GM12878 (cell line): ENCODE results near the gene RARB. TPM values are rescaled to one million over a fixed set of nuclear protein-coding genes. Genes with fewer than 3 reads are reported as not detected.

Experiments
- ATAC-seq: fragments of 200-7000 bp; cut with Tn5 transposase; 3 replicates; pipeline ENCODE4 v1.9.1; 2020; ENCODE audit warnings: mild to moderate bottlenecking, moderate library complexity
- BruUV-seq: library from RNA; stranded (reverse); fragments of 400-500 nt; replicated peaks from 2 replicates; lab custom pipeline; 2021; lab: Mats Ljungman, UMichigan
- CTCF ChIA-PET: fragments of 300-600 bp; sonication (Branson Sonifier 250); formaldehyde crosslinking; extraction: SDS; loops from one replicate; lab custom pipeline; 2021; ENCODE audit warnings: inconsistent platforms; lab: Yijun Ruan, JAX
- POLR2A ChIA-PET: fragments of 350-600 bp; formaldehyde crosslinking; extraction: SDS; loops from one replicate; lab custom pipeline; 2021; ENCODE audit warnings: inconsistent platforms; lab: Charles Lee
- RAD21 ChIA-PET: fragments of 300-600 bp; sonication (Branson Sonifier 250); formaldehyde crosslinking; loops from one replicate; lab custom pipeline; 2023; ENCODE audit warnings: antibody characterized with exemption; ENCODE audit not compliant: unreplicated experiment; lab: Charles Lee
- SMC1A ChIA-PET: fragments of 300-600 bp; sonication (Branson Sonifier 250); formaldehyde crosslinking; loops from one replicate; lab custom pipeline; 2023; ENCODE audit not compliant: unreplicated experiment, uncharacterized antibody; lab: Charles Lee
- DNase-seq: peaks from one replicate; pipeline ENCODE4 v3.0.0-alpha.2; 2011; ENCODE audit warnings: low read depth, low spot score
- FAIRE-seq: peaks from 3 replicates; lab custom pipeline; 2011; peaks lifted over from hg19 to GRCh38; lab: Jason Lieb, UNC
- H2AFZ ChIP-seq: 2 replicates; pipeline ENCODE4 v1.6.0; 2011; ENCODE audit warnings: low read depth, low read length, control low read depth; ENCODE audit not compliant: control insufficient read depth
- H3K27ac ChIP-seq: 2 replicates; pipeline ENCODE4 v1.5.1; 2011; ENCODE audit warnings: control low read depth; ENCODE audit not compliant: control insufficient read depth, insufficient read depth
- H3K27me3 ChIP-seq, 2 experiments: replicated peaks in 1 of 2; 2 replicates each; pipeline versions ENCODE4 v1.6.0 to v1.6.1; 2011; ENCODE audit warnings: low read length in 1 of 2; ENCODE audit not compliant: control insufficient read depth in 2 of 2, insufficient read depth in 2 of 2
- H3K36me3 ChIP-seq, 2 experiments: 2 replicates each; pipeline ENCODE4 v1.5.1; 2011; ENCODE audit warnings: low read length in 1 of 2; ENCODE audit not compliant: control insufficient read depth in 2 of 2, insufficient read depth in 2 of 2
- H3K4me1 ChIP-seq: 2 replicates; pipeline ENCODE4 v1.6.1; 2011; ENCODE audit warnings: mild to moderate bottlenecking, low read length, moderate library complexity, mixed read lengths; ENCODE audit not compliant: control insufficient read depth, insufficient read depth
- H3K4me2 ChIP-seq: 2 replicates; pipeline ENCODE4 v1.6.0; 2011; ENCODE audit warnings: control low read depth; ENCODE audit not compliant: control insufficient read depth, insufficient read depth
- H3K4me3 ChIP-seq: fragments of 200-600 bp; sonication (generic); 2 replicates; pipeline ENCODE4 v1.5.1; 2016
- H3K79me2 ChIP-seq: 2 replicates; pipeline ENCODE4 v1.6.0; 2011; ENCODE audit warnings: low read length; ENCODE audit not compliant: control insufficient read depth, insufficient read depth
- H3K9ac ChIP-seq: 2 replicates; pipeline ENCODE4 v1.8.0; 2011; ENCODE audit warnings: low read length, control low read depth, mixed read lengths; ENCODE audit not compliant: control insufficient read depth, insufficient read depth
- H3K9me3 ChIP-seq: replicated peaks from 3 replicates; pipeline ENCODE4 v1.5.1; 2011; ENCODE audit warnings: mild to moderate bottlenecking, low read length; ENCODE audit not compliant: control insufficient read depth, insufficient read depth
- H4K20me1 ChIP-seq: 2 replicates; pipeline ENCODE4 v1.6.0; 2011; ENCODE audit not compliant: control insufficient read depth, insufficient read depth
- CBX5 ChIP-seq: sonication (generic); IDR thresholded peaks from 2 replicates; pipeline ENCODE4 v1.6.1; 2016; ENCODE audit warnings: low read depth, moderate library complexity, mild to moderate bottlenecking, inconsistent platforms
- CHD2 ChIP-seq: IDR thresholded peaks from 2 replicates; pipeline ENCODE4 v1.6.1; 2011; ENCODE audit warnings: low read depth, low read length, improper control_type of control experiment, borderline replicate concordance
- CREB1 ChIP-seq: IDR thresholded peaks from 2 replicates; pipeline ENCODE4 v1.6.1; 2012; ENCODE audit warnings: low read depth, mild to moderate bottlenecking, inconsistent platforms
- ELK1 ChIP-seq: IDR thresholded peaks from 2 replicates; pipeline ENCODE4 v1.6.1; 2012; ENCODE audit warnings: low read depth, low read length, improper control_type of control experiment
- MTA2 ChIP-seq: fragments of 450-650 bp; IDR thresholded peaks from 2 replicates; pipeline ENCODE4 v1.6.1; 2016; ENCODE audit warnings: low read depth, mild to moderate bottlenecking, moderate library complexity
- MXI1 ChIP-seq: fragments of 150-350 bp; IDR thresholded peaks from 2 replicates; pipeline ENCODE4 v1.6.1; 2011; ENCODE audit warnings: low read depth, mild to moderate bottlenecking, inconsistent platforms, low read length, improper control_type of control experiment
- NRF1 ChIP-seq: conservative IDR thresholded peaks from 2 replicates; pipeline ENCODE4 v1.6.1; 2011; ENCODE audit warnings: mild to moderate bottlenecking, low read depth, low read length, improper control_type of control experiment
- PBX3 ChIP-seq: IDR thresholded peaks from 2 replicates; pipeline ENCODE4 v1.6.1; 2011; ENCODE audit warnings: mild to moderate bottlenecking, low read depth, low read length, moderate library complexity; ENCODE audit not compliant: insufficient replicate concordance
- RB1 ChIP-seq: fragments of 450-650 bp; formaldehyde crosslinking; IDR thresholded peaks from 2 replicates; pipeline ENCODE4 v1.6.1; 2017; ENCODE audit warnings: mild to moderate bottlenecking, borderline replicate concordance
- REST ChIP-seq: IDR thresholded peaks from 2 replicates; pipeline ENCODE4 v1.6.1; 2012; ENCODE audit warnings: mild to moderate bottlenecking, low read depth, low read length
- SREBF1 ChIP-seq: IDR thresholded peaks from 2 replicates; pipeline ENCODE4 v1.6.1; 2012; ENCODE audit warnings: mild to moderate bottlenecking, low read length
- STAT1 ChIP-seq: fragments of 450-650 bp; conservative IDR thresholded peaks from 2 replicates; pipeline ENCODE4 v1.6.1; 2014; ENCODE audit warnings: antibody characterized with exemption, mild to moderate bottlenecking
- TARDBP ChIP-seq: IDR thresholded peaks from 2 replicates; pipeline ENCODE4 v1.6.1; 2016; ENCODE audit warnings: borderline replicate concordance
- WRNIP1 ChIP-seq: IDR thresholded peaks from 2 replicates; pipeline ENCODE4 v1.6.1; 2011; ENCODE audit warnings: low read depth, low read length, improper control_type of control experiment, borderline replicate concordance
- WGBS: methylation state at CpG from one replicate; pipeline ENCODE4 v1.1.6; 2016; ENCODE audit warnings: low lambda C conversion rate; ENCODE audit not compliant: insufficient replicate concordance, insufficient coverage; ENCODE audit errors: missing lambda C conversion rate; 5-methylcytosine and 5-hydroxymethylcytosine counted together
- in situ Hi-C: fragments of 300-500 bp; cut with MboI; formaldehyde crosslinking; loops from 9 replicates; pipeline ENCODE4 v1.14.3; 2018; ENCODE audit warnings: mixed read lengths
- intact Hi-C: fragments of 100-400 bp; cut with micrococcal nuclease; formaldehyde crosslinking; loops from one replicate; pipeline ENCODE4 v1.14.2; 2022; ENCODE audit not compliant: unreplicated experiment
- polyA plus RNA-seq, 11 experiments: library from polyadenylated mRNA; depleted of rRNA in 4 of 11; unstranded in 6 of 11; stranded (reverse) in 5 of 11; fragments of >200 nt; fragmentation: Nextera tagmentation in 4 of 11; fragmentation: Illumina TruSeq in 1 of 11; extraction: Ambion mirVana in 4 of 11; extraction: Trizol in 1 of 11; gene quantifications; 1 replicate in 1 of 11; 2 replicates in 10 of 11; pipeline versions ENCODE4 v1.2.1 to v1.2.3, GENCODE V29; 2011 to 2016; ENCODE audit warnings: inconsistent platforms in 2 of 11, missing spikeins in 2 of 11, low read depth in 1 of 11
- total RNA-seq, 4 experiments: library from RNA; depleted of rRNA in 3 of 4; stranded (reverse); fragments of >200 nt in 3 of 4; fragmentation: Illumina TruSeq in 1 of 4; extraction: Trizol in 1 of 4; gene quantifications; 2 replicates each; pipeline versions ENCODE4 v1.2.1 to v1.2.3, GENCODE V29; 2013 to 2021
- TF ChIP-seq, protein P1 (sequence below): fragments of 450-650 bp; IDR thresholded peaks from 2 replicates; pipeline ENCODE4 v1.6.1; 2017; ENCODE audit warnings: mild to moderate bottlenecking, low read depth, inconsistent platforms; ENCODE audit not compliant: poor library complexity, severe bottlenecking

The RARB gene
- total and polyA plus RNA-seq, 10 of the 15 experiments (the other 5 are each of a cell fraction or from before 2014, with no cell fraction given): 0.05 to 0.06 TPM; not detected in 8

GRCh38 chr3:25505581-25505980, 77.5 kb downstream of the RARB start:
- in situ Hi-C loops (no loop called here), intact Hi-C loops (no loop called here)
- ChIA-PET CTCF (no interaction called here), RAD21 (no interaction called here), SMC1A (interaction anchor here (1.1 kb wide), 1 partner anchor 10 kb away, joined by 3 read pairs; no protein-coding TSS in a partner anchor), POLR2A (no interaction called here)
- TF ChIP-seq CREB1 (no peak), ELK1 (no peak), SREBF1 (no peak), NRF1 (no peak), MXI1 (no peak), STAT1 (no peak), CHD2 (no peak), WRNIP1 (no peak), PBX3 (no peak), RB1 (no peak), MTA2 (no peak), CBX5 (no peak), TARDBP (no peak), REST (no peak)
- TF ChIP-seq, protein P1, sequence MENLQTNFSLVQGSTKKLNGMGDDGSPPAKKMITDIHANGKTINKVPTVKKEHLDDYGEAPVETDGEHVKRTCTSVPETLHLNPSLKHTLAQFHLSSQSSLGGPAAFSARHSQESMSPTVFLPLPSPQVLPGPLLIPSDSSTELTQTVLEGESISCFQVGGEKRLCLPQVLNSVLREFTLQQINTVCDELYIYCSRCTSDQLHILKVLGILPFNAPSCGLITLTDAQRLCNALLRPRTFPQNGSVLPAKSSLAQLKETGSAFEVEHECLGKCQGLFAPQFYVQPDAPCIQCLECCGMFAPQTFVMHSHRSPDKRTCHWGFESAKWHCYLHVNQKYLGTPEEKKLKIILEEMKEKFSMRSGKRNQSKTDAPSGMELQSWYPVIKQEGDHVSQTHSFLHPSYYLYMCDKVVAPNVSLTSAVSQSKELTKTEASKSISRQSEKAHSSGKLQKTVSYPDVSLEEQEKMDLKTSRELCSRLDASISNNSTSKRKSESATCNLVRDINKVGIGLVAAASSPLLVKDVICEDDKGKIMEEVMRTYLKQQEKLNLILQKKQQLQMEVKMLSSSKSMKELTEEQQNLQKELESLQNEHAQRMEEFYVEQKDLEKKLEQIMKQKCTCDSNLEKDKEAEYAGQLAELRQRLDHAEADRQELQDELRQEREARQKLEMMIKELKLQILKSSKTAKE: no peak
- no peak for FAIRE-seq
- ATAC-seq: no peak
- Histone ChIP-seq H3K9me3 (no peaks in the 10 kb centered on the region), H3K4me2 (no peak overlapping the region), H3K9ac (no peak overlapping the region), H3K36me3 (no peaks in the 10 kb centered on the region), H3K27ac (no peak overlapping the region), H3K79me2 (no peaks in the 10 kb centered on the region), H3K4me3 (no peak overlapping the region), H2AFZ (no peak overlapping the region), H3K27me3 (no peaks in the 10 kb centered on the region; a peak in 1 of 4 replicates), H4K20me1 (no peaks in the 10 kb centered on the region), H3K4me1 (no peaks in the 10 kb centered on the region)
- no TSS peak for BruUV-seq
- WGBS: 23% methylated on average over 4 of the region's 4 CpGs
- DNase-seq: no peak
